ENCODE results near the gene ZNF330.
"Not testable (repeated sequence)": the region's sequence is repeated elsewhere in the genome, so short reads cannot be mapped to it uniquely, and the experiment has no call there.

Gene ZNF330

GRCh38 chr4:141220691-141221659 is at the start of gene ZNF330:
ZNF330 (plus strand) TSS chr4:141220895; CDS start chr4:141222372, 1,477 bp downstream.
- TF ChIP-seq CTCF (IDR thresholded peaks at IDR 0.05; ENCODE audit: borderline replicate concordance, control extremely low read depth, extremely low read depth, insufficient read depth, missing control alignments) = peak; percentile 16
- in situ Hi-C loops (cut with MboI; ENCODE audit: low sequenced_read_pairs, unreplicated experiment) = no loop called here
- peak; percentile 91 for DNase-seq (ENCODE audit: low spot score)

- in situ Hi-C loops (cut with MboI; ENCODE audit: low sequenced_read_pairs, unreplicated experiment) = no loop called here
- DNase-seq (ENCODE audit: low spot score) = peak; percentile 11
- no peak for TF ChIP-seq CTCF (IDR thresholded peaks at IDR 0.05; ENCODE audit: borderline replicate concordance, control extremely low read depth, extremely low read depth, insufficient read depth, missing control alignments)
Measured at GRCh38 chr4:141174457-141174856, 46.2 kb upstream of the ZNF330 start.

- DNase-seq (ENCODE audit: low spot score) = no peak
- TF ChIP-seq CTCF (IDR thresholded peaks at IDR 0.05; ENCODE audit: borderline replicate concordance, control extremely low read depth, extremely low read depth, insufficient read depth, missing control alignments) = no peak
- in situ Hi-C loops (cut with MboI; ENCODE audit: low sequenced_read_pairs, unreplicated experiment) = no loop called here
Measured at GRCh38 chr4:141177171-141177570, 43.5 kb upstream of the ZNF330 start.

GRCh38 chr4:141179474-141180373 is 41.0 kb upstream of the ZNF330 start:
- no peak for DNase-seq (ENCODE audit: low spot score)
- in situ Hi-C loops (cut with MboI; ENCODE audit: low sequenced_read_pairs, unreplicated experiment) = no loop called here
- TF ChIP-seq CTCF (IDR thresholded peaks at IDR 0.05; ENCODE audit: borderline replicate concordance, control extremely low read depth, extremely low read depth, insufficient read depth, missing control alignments) = no peak

- TF ChIP-seq CTCF (IDR thresholded peaks at IDR 0.05; ENCODE audit: borderline replicate concordance, control extremely low read depth, extremely low read depth, insufficient read depth, missing control alignments) = no peak
- no peak for DNase-seq (ENCODE audit: low spot score)
- in situ Hi-C loops (cut with MboI; ENCODE audit: low sequenced_read_pairs, unreplicated experiment) = no loop called here
Measured at GRCh38 chr4:141180991-141181761, 39.5 kb upstream of the ZNF330 start.

- in situ Hi-C loops (cut with MboI; ENCODE audit: low sequenced_read_pairs, unreplicated experiment); DNase-seq (ENCODE audit: low spot score): not testable (repeated sequence)
Measured at GRCh38 chr4:141183491-141183890, 37.2 kb upstream of the ZNF330 start.

Measured in GM13976 (cell line).